IMR-90 (cell line): ENCODE results near the gene UBE3B. TPM values are rescaled to one million over a fixed set of nuclear protein-coding genes. Genes with fewer than 3 reads are reported as not detected.

Source experiments
- ATAC-seq: fragments of 200-7000 bp; cut with Tn5 transposase; 2 replicates; pipeline ENCODE4 v1.9.1; 2020; ENCODE audit warnings: low read depth, mild to moderate bottlenecking, moderate library complexity
- BruUV-seq: library from RNA; stranded (reverse); fragments of 400-500 nt; replicated peaks from 2 replicates; lab custom pipeline; 2021; lab: Mats Ljungman, UMichigan
- CTCF ChIA-PET: fragments of 300-600 bp; formaldehyde crosslinking; extraction: SDS; loops from one replicate; lab custom pipeline; 2021; ENCODE audit warnings: antibody characterized with exemption; lab: Yijun Ruan, JAX
- POLR2A ChIA-PET: fragments of 300-600 bp; sonication (Branson Sonifier 250); formaldehyde crosslinking; loops from one replicate; lab custom pipeline; 2022; ENCODE audit warnings: antibody characterized with exemption; ENCODE audit not compliant: unreplicated experiment; lab: Charles Lee
- DNase-seq: peaks from one replicate; pipeline ENCODE4 v3.0.0; 2013
- H2AFZ ChIP-seq: replicated peaks from 2 replicates; pipeline ENCODE3; 2013; ENCODE audit warnings: low read length, mild to moderate bottlenecking; ENCODE audit not compliant: poor library complexity
- H2AK5ac ChIP-seq: 2 replicates; pipeline ENCODE4 v1.6.1; 2013; ENCODE audit warnings: low read depth, low read length, inconsistent platforms
- H2AK9ac ChIP-seq: replicated peaks from 2 replicates; pipeline ENCODE3; 2013; ENCODE audit warnings: mild to moderate bottlenecking, low read depth, low read length, moderate library complexity; ENCODE audit not compliant: poor library complexity
- H2BK120ac ChIP-seq: 2 replicates; pipeline ENCODE4 v1.6.1; 2013; ENCODE audit warnings: low read depth, low read length, inconsistent platforms
- H2BK15ac ChIP-seq: 3 replicates; pipeline ENCODE4 v1.6.1; 2013; ENCODE audit warnings: low read depth, low read length, inconsistent platforms
- H2BK20ac ChIP-seq: 2 replicates; pipeline ENCODE4 v1.6.1; 2013; ENCODE audit warnings: low read depth, mild to moderate bottlenecking, inconsistent platforms, low read length, moderate library complexity
- H2BK5ac ChIP-seq: 2 replicates; pipeline ENCODE4 v1.6.1; 2013; ENCODE audit warnings: mild to moderate bottlenecking, low read depth, low read length, inconsistent platforms; ENCODE audit not compliant: poor library complexity, severe bottlenecking
- H3K14ac ChIP-seq: replicated peaks from 2 replicates; pipeline ENCODE4 v1.6.1; 2013; ENCODE audit warnings: low read depth, low read length, inconsistent platforms
- H3K18ac ChIP-seq: 2 replicates; pipeline ENCODE4 v1.6.1; 2013; ENCODE audit warnings: low read depth, low read length, control low read depth
- H3K23ac ChIP-seq: 2 replicates; pipeline ENCODE4 v1.6.1; 2013; ENCODE audit warnings: low read depth, low read length, inconsistent platforms
- H3K27ac ChIP-seq: 2 replicates; pipeline ENCODE4 v1.5.1; 2013; ENCODE audit warnings: mild to moderate bottlenecking, control low read depth, low read length; ENCODE audit not compliant: insufficient read depth
- H3K27me3 ChIP-seq: 2 replicates; pipeline ENCODE4 v1.6.1; 2013; ENCODE audit warnings: low read length; ENCODE audit not compliant: control insufficient read depth, insufficient read depth
- H3K36me3 ChIP-seq: 2 replicates; pipeline ENCODE4 v1.6.1; 2013; ENCODE audit warnings: low read length, mixed read lengths; ENCODE audit not compliant: control insufficient read depth, insufficient read depth
- H3K4ac ChIP-seq: 2 replicates; pipeline ENCODE4 v1.6.1; 2013; ENCODE audit warnings: low read depth, low read length, inconsistent platforms
- H3K4me1 ChIP-seq: 2 replicates; pipeline ENCODE4 v1.6.1; 2013; ENCODE audit warnings: low read length, mixed read lengths; ENCODE audit not compliant: control insufficient read depth, insufficient read depth
- H3K4me2 ChIP-seq: 2 replicates; pipeline ENCODE4 v1.6.1; 2013; ENCODE audit warnings: low read depth, mild to moderate bottlenecking, control low read depth, low read length, moderate library complexity
- H3K4me3 ChIP-seq: 2 replicates; pipeline ENCODE4 v1.5.1; 2013; ENCODE audit warnings: low read depth, mild to moderate bottlenecking, control low read depth, low read length, moderate library complexity; ENCODE audit not compliant: insufficient read depth
- H3K56ac ChIP-seq: 2 replicates; pipeline ENCODE4 v1.6.1; 2013; ENCODE audit warnings: low read length, inconsistent platforms; ENCODE audit not compliant: insufficient read depth; ENCODE audit errors: extremely low read depth
- H3K79me1 ChIP-seq, 2 experiments: 2 replicates each; pipeline ENCODE4 v1.6.1; 2013; ENCODE audit warnings: low read length in 2 of 2, inconsistent platforms in 1 of 2, low read depth in 1 of 2
- H3K9ac ChIP-seq: 2 replicates; pipeline ENCODE4 v1.6.1; 2013; ENCODE audit warnings: low read depth, low read length, control low read depth
- H3K9me1 ChIP-seq: 2 replicates; pipeline ENCODE4 v1.6.1; 2013; ENCODE audit warnings: low read length, inconsistent platforms; ENCODE audit not compliant: insufficient read depth
- H3K9me3 ChIP-seq: 2 replicates; pipeline ENCODE4 v1.6.1; 2013; ENCODE audit warnings: low read length; ENCODE audit not compliant: control insufficient read depth, insufficient read depth
- H4K20me1 ChIP-seq: 2 replicates; pipeline ENCODE4 v1.6.1; 2013; ENCODE audit warnings: low read length, inconsistent platforms; ENCODE audit not compliant: insufficient read depth
- H4K5ac ChIP-seq: 2 replicates; pipeline ENCODE4 v1.6.1; 2013; ENCODE audit warnings: mild to moderate bottlenecking, low read depth, low read length, control low read depth
- H4K8ac ChIP-seq, 2 experiments: 2 replicates each; pipeline ENCODE4 v1.6.1; 2013; ENCODE audit warnings: low read depth in 2 of 2, low read length in 2 of 2, control low read depth in 1 of 2, inconsistent platforms in 1 of 2
- H4K91ac ChIP-seq: 2 replicates; pipeline ENCODE4 v1.6.1; 2013; ENCODE audit warnings: low read depth, low read length, inconsistent platforms; ENCODE audit not compliant: insufficient read depth
- BHLHE40 ChIP-seq: fragments of 150-350 bp; IDR thresholded peaks from 2 replicates; pipeline ENCODE4 v1.6.1; 2016; ENCODE audit warnings: mild to moderate bottlenecking, low read depth, low read length
- CHD1 ChIP-seq: IDR thresholded peaks from 2 replicates; pipeline ENCODE4 v1.6.1; 2012; ENCODE audit warnings: low read depth, low read length, improper control_type of control experiment
- MXI1 ChIP-seq: IDR thresholded peaks from 2 replicates; pipeline ENCODE4 v1.6.1; 2012; ENCODE audit warnings: low read depth, mild to moderate bottlenecking, low read length, moderate library complexity, borderline replicate concordance
- WGBS, 2 experiments: methylation state at CpG; one replicate each; pipeline versions ENCODE4 v1.1.5 to v1.1.7; 2013; ENCODE audit warnings: missing lambda C conversion rate in 2 of 2; ENCODE audit not compliant: insufficient read length in 1 of 2; ENCODE audit errors: extremely low coverage in 2 of 2; 5-methylcytosine and 5-hydroxymethylcytosine counted together
- dilution Hi-C: fragments of 300-500 bp; cut with HindIII; formaldehyde crosslinking; loops from one replicate; pipeline ENCODE4 v1.14.3; 2018; ENCODE audit warnings: low sequenced_read_pairs; ENCODE audit not compliant: unreplicated experiment
- in situ Hi-C: fragments of 300-500 bp; cut with MboI; formaldehyde crosslinking; loops from 3 replicates; pipeline ENCODE4 v1.14.3; 2019; ENCODE audit warnings: low sequenced_read_pairs, inconsistent platforms, mixed read lengths
- intact Hi-C: fragments of 100-400 bp; cut with micrococcal nuclease; formaldehyde crosslinking; loops from 2 replicates; pipeline ENCODE4 v1.10.0; 2022
- polyA plus RNA-seq, 3 experiments: library from polyadenylated mRNA; depleted of rRNA; stranded (reverse); fragments of >200 nt; gene quantifications; 2 replicates each; pipeline ENCODE4 v1.2.3, GENCODE V29; 2012; ENCODE audit warnings: low replicate concordance in 1 of 3
- total RNA-seq: library from RNA; depleted of rRNA; stranded (reverse); fragments of >200 nt; gene quantifications from 2 replicates; pipeline ENCODE4 v1.2.3, GENCODE V29; 2012
- TF ChIP-seq, protein P1 (sequence below): fragments of 150-350 bp; IDR thresholded peaks from 2 replicates; pipeline ENCODE4 v1.6.1; 2016; ENCODE audit warnings: low read depth, mild to moderate bottlenecking, low read length, moderate library complexity, borderline replicate concordance

Gene UBE3B
- total and polyA plus RNA-seq, 2 of the 4 experiments (the other 2 are of a cell fraction) = 18.8 to 24.9 TPM

DNA sequence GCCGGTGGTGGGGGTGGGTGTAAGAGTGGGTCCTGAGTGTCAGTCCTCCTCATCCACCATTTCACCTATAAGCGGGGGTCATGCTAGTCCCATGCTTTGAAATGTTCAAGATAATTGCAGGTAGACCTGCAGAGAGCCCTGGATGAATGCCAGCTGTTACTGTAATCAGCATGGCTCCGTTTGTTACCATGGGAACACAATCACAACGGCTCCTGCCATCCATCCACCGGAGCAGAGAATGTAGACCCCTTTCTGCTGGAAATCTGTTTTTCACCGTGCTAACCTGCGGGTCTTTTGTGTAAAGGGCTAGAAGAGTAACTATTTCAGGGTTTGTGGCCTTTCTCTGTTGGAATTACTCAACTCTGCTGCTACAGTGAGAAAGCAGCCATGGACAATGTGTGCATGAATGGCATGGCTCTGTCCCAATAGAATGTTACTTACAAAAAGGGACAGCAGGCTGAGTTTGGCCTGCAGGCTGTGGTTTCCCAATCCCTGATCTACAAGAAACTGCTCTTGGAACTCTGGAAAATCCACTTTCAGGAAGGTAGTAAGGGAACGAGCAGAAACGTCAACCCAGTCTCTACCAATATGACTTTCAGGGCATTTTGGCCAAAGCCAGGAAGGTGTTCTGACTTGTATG lies 36.5 kb upstream of the UBE3B start:
- Histone ChIP-seq H2AK5ac (no peak overlapping the region), H3K27ac (no peak overlapping the region), H2AFZ (no peak overlapping the region), H3K14ac (no peak overlapping the region), H3K79me1 (peaks cover 8 to 21% of the 10 kb centered on the region in 2 experiments), H2BK120ac (no peak overlapping the region), H3K9me1 (peaks cover 10% of the 10 kb centered on the region), H4K5ac (no peak overlapping the region), H4K20me1 (no peaks in the 10 kb centered on the region; the same call in 1 of the 2 replicates), H3K27me3 (no peaks in the 10 kb centered on the region), H3K18ac (no peak overlapping the region), H4K91ac (no peak overlapping the region), H3K4ac (no peak overlapping the region), H3K56ac (no peak overlapping the region), H2AK9ac (no peak overlapping the region), H2BK20ac (no peak overlapping the region), H3K4me1 (peaks cover 3% of the 10 kb centered on the region), H3K9ac (no peak overlapping the region), H4K8ac (no peak overlapping the region), H3K4me2 (no peak overlapping the region), H3K36me3 (peaks cover 8% of the 10 kb centered on the region), H2BK15ac (no peak overlapping the region), H3K9me3 (no peaks in the 10 kb centered on the region), H3K4me3 (no peak overlapping the region), H2BK5ac (no peak overlapping the region), H3K23ac (no peak overlapping the region)
- no peak for DNase-seq
- in situ Hi-C loops = no loop called here
- 44% methylated on average over 5 of the region's 9 CpGs; no CpG with 5 or more reads in 1 of the 2 experiments for WGBS, 2 experiments
- no peak; the same call in 1 of the 2 replicates for ATAC-seq
- TF ChIP-seq MXI1 (no peak), BHLHE40 (no peak), CHD1 (no peak)
- TF ChIP-seq, protein P1, sequence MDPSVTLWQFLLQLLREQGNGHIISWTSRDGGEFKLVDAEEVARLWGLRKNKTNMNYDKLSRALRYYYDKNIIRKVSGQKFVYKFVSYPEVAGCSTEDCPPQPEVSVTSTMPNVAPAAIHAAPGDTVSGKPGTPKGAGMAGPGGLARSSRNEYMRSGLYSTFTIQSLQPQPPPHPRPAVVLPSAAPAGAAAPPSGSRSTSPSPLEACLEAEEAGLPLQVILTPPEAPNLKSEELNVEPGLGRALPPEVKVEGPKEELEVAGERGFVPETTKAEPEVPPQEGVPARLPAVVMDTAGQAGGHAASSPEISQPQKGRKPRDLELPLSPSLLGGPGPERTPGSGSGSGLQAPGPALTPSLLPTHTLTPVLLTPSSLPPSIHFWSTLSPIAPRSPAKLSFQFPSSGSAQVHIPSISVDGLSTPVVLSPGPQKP = no peak
- BruUV-seq = no TSS peak
- dilution Hi-C loops = no loop called here
- CTCF ChIA-PET = interaction anchor here (1.0 kb wide), 1 partner anchor 13 kb away, joined by 5 read pairs; no protein-coding TSS in a partner anchor
- intact Hi-C loops = no loop called here
- POLR2A ChIA-PET = interaction anchor here (1.0 kb wide), 1 partner anchor 23 kb away, joined by 3 read pairs; no protein-coding TSS in a partner anchor
